HEK293T (cell line): ENCODE results near the gene GATAD2A.
"Not testable (repeated sequence)": the region's sequence is repeated elsewhere in the genome, so short reads cannot be mapped to it uniquely, and the experiment has no call there.

Experiments used
- BHLHE40 ChIP-seq: fragments of 450-650 bp; IDR thresholded peaks from 2 replicates; pipeline ENCODE4 v1.6.1; 2016; ENCODE audit warnings: mild to moderate bottlenecking, moderate library complexity, borderline replicate concordance
- CTBP1 ChIP-seq: fragments of 450-650 bp; IDR thresholded peaks from 2 replicates; pipeline ENCODE4 v1.6.1; 2016; ENCODE audit warnings: borderline replicate concordance
- ELF4 ChIP-seq: fragments of 450-650 bp; IDR thresholded peaks from 2 replicates; pipeline ENCODE4 v1.6.1; 2017; ENCODE audit warnings: antibody characterized with exemption
- FOXA1 ChIP-seq: fragments of 450-650 bp; IDR thresholded peaks from 2 replicates; pipeline ENCODE4 v1.6.1; 2016; ENCODE audit warnings: mild to moderate bottlenecking
- SP1 ChIP-seq: fragments of 450-650 bp; IDR thresholded peaks from 2 replicates; pipeline ENCODE4 v1.6.1; 2017
- ZNF384 ChIP-seq: fragments of 450-650 bp; IDR thresholded peaks from 2 replicates; pipeline ENCODE4 v1.6.1; 2016

GRCh38 chr19:19455166-19455919 is 49.9 kb downstream of the GATAD2A start:
- TF ChIP-seq CTBP1, BHLHE40, ZNF384, SP1, ELF4, FOXA1: not testable (repeated sequence)
